Vagina (tissue), 2 donors: ENCODE measurements around the gene VSIG4. TPM values are rescaled to one million over a fixed set of nuclear protein-coding genes. Genes with fewer than 3 reads are reported as not detected.

Experiments used
- DNase-seq, 2 donors: peaks; one replicate each; pipeline ENCODE4 v3.0.0-alpha.2; 2017; ENCODE audit errors: extremely low spot score in 2 of 2
- H3K27ac ChIP-seq: fragments of 200-600 bp; sonication (generic); one replicate; pipeline ENCODE4 v1.5.1; 2019
- H3K27me3 ChIP-seq: fragments of 200-600 bp; sonication (generic); one replicate; pipeline ENCODE4 v1.5.1; 2019
- H3K36me3 ChIP-seq, 2 donors: fragments of 200-600 bp; sonication (generic); one replicate each; pipeline ENCODE4 v1.5.1; 2017 to 2019
- H3K4me1 ChIP-seq: fragments of 200-600 bp; sonication (generic); one replicate; pipeline ENCODE4 v1.5.1; 2019
- H3K4me3 ChIP-seq, 2 donors: fragments of 200-600 bp; sonication (generic); 1 replicate in 1 of 2; 2 replicates in 1 of 2; pipeline ENCODE4 v1.5.1; 2016 to 2019
- H3K9me3 ChIP-seq: fragments of 200-600 bp; sonication (generic); one replicate; pipeline ENCODE4 v1.5.1; 2019
- CTCF ChIP-seq, 3 experiments: fragments of 450-650 bp in 2 of 3; fragments of 200-600 bp in 1 of 3; sonication (generic) in 1 of 3; IDR thresholded peaks; one replicate each; pipeline ENCODE4 v1.5.1; 2017 to 2019; ENCODE audit warnings: antibody characterized with exemption in 3 of 3, mild to moderate bottlenecking in 2 of 3, moderate library complexity in 2 of 3
- POLR2A ChIP-seq, 2 donors: fragments of 450-650 bp; IDR thresholded peaks; one replicate each; pipeline ENCODE4 v1.6.1; 2017; ENCODE audit warnings: antibody characterized with exemption in 2 of 2, mild to moderate bottlenecking in 2 of 2, moderate library complexity in 2 of 2
- POLR2AphosphoS5 ChIP-seq, 2 donors: sonication (generic); formaldehyde crosslinking; IDR thresholded peaks; one replicate each; pipeline ENCODE4 v1.9.0; 2017; ENCODE audit warnings: antibody characterized with exemption in 2 of 2, mild to moderate bottlenecking in 2 of 2, low read depth in 1 of 2; ENCODE audit not compliant: insufficient read depth in 1 of 2
- intact Hi-C: fragments of 100-400 bp; cut with DNase I; formaldehyde crosslinking; loops from one replicate; pipeline ENCODE4 v1.15.1; 2023
- total RNA-seq: library from RNA; depleted of rRNA; stranded (reverse); fragments of >200 nt; gene quantifications from one replicate; pipeline ENCODE4 v1.2.3, GENCODE V29; 2016

The VSIG4 gene
- total RNA-seq, 1 donor from 2014 or later = 57.0 TPM

- H3K36me3 ChIP-seq = no peaks in the 10 kb centered on the region
- intact Hi-C loops = loop anchor here (10.0 kb wide), 1 partner anchor 430 kb away; no protein-coding TSS in a partner anchor
- no peak overlapping the region for H3K27ac ChIP-seq
- no peak overlapping the region for H3K4me3 ChIP-seq
- TF ChIP-seq CTCF (IDR thresholded peaks at IDR 0.05) = no peak
- no peak for TF ChIP-seq POLR2AphosphoS5 (IDR thresholded peaks at IDR 0.05; ENCODE audit: insufficient read depth in 1 of 2, low read depth in 1 of 2)
- TF ChIP-seq POLR2A (IDR thresholded peaks at IDR 0.05) = no peak
- DNase-seq = no peak
- H3K9me3 ChIP-seq = no peaks in the 10 kb centered on the region
- H3K27me3 ChIP-seq = no peaks in the 10 kb centered on the region
- no peaks in the 10 kb centered on the region for H3K4me1 ChIP-seq
These were observed 34.7 kb downstream of the VSIG4 start for GRCh38 chrX:66004928-66005829.

GRCh38 chrX:66002824-66003680, 36.8 kb downstream of the VSIG4 start:
- Histone ChIP-seq H3K4me1 (no peaks in the 10 kb centered on the region), H3K36me3 (no peaks in the 10 kb centered on the region), H3K9me3 (no peaks in the 10 kb centered on the region), H3K4me3 (no peak overlapping the region), H3K27ac (no peak overlapping the region), H3K27me3 (no peaks in the 10 kb centered on the region)
- intact Hi-C loops = loop anchor here (10.0 kb wide), 1 partner anchor 428 kb away; no protein-coding TSS in a partner anchor
- no peak for TF ChIP-seq POLR2AphosphoS5 (IDR thresholded peaks at IDR 0.05; ENCODE audit: insufficient read depth in 1 of 2, low read depth in 1 of 2)
- no peak for TF ChIP-seq POLR2A (IDR thresholded peaks at IDR 0.05)
- no peak for TF ChIP-seq CTCF (IDR thresholded peaks at IDR 0.05)
- DNase-seq = no peak

GRCh38 chrX:66001596-66001995, 38.3 kb downstream of the VSIG4 start:
- Histone ChIP-seq H3K27ac (no peak overlapping the region), H3K27me3 (no peaks in the 10 kb centered on the region), H3K36me3 (no peaks in the 10 kb centered on the region), H3K4me3 (no peak overlapping the region), H3K4me1 (no peaks in the 10 kb centered on the region), H3K9me3 (no peaks in the 10 kb centered on the region)
- no peak for TF ChIP-seq CTCF (IDR thresholded peaks at IDR 0.05)
- no peak for TF ChIP-seq POLR2A (IDR thresholded peaks at IDR 0.05)
- no peak for TF ChIP-seq POLR2AphosphoS5 (IDR thresholded peaks at IDR 0.05; ENCODE audit: insufficient read depth in 1 of 2, low read depth in 1 of 2)
- intact Hi-C loops = loop anchor here (10.0 kb wide), 1 partner anchor 427 kb away; no protein-coding TSS in a partner anchor
- no peak for DNase-seq

GRCh38 chrX:66000628-66001272, 39.1 kb downstream of the VSIG4 start:
- Histone ChIP-seq H3K9me3 (no peaks in the 10 kb centered on the region), H3K4me3 (no peak overlapping the region), H3K27me3 (no peaks in the 10 kb centered on the region), H3K27ac (no peak overlapping the region), H3K36me3 (no peaks in the 10 kb centered on the region), H3K4me1 (no peaks in the 10 kb centered on the region)
- no peak for DNase-seq
- intact Hi-C loops = loop anchor here (10.0 kb wide), 1 partner anchor 426 kb away; no protein-coding TSS in a partner anchor
- TF ChIP-seq POLR2AphosphoS5 (IDR thresholded peaks at IDR 0.05; ENCODE audit: insufficient read depth in 1 of 2, low read depth in 1 of 2) (no peak), POLR2A (IDR thresholded peaks at IDR 0.05) (no peak), CTCF (IDR thresholded peaks at IDR 0.05) (no peak)
